ENCODE results near the gene RBKS.

GRCh38 chr2:27795868-27796277 is 94.3 kb downstream of the RBKS start:
- TF ChIP-seq CTCF (optimal IDR thresholded peaks at IDR 0.05 in 1 of 3, IDR thresholded peaks at IDR 0.05 in 1 of 3, conservative IDR thresholded peaks at IDR 0.05 in 1 of 3; ENCODE audit: extremely low read depth in 1 of 3, insufficient read depth in 2 of 3, low read length in 3 of 3) (no peak), EZH2 (IDR thresholded peaks at IDR 0.05; ENCODE audit: low read length) (no peak)

All from keratinocyte (primary cell).